Activated CD4-positive, alpha-beta T cell treated with anti-CD3 and anti-CD28 coated beads, Interleukin-10, Interleukin-2, amounts not matched to agents 100 ng/mL and 50 ng/mL, durations not matched to agents 16 hours and 8 hours (primary cell): Measurements from ENCODE around the gene PRXL2A.
"Not testable (repeated sequence)": the region's sequence is repeated elsewhere in the genome, so short reads cannot be mapped to it uniquely, and the experiment has no call there.

Experiments
- DNase-seq: peaks from one replicate; pipeline ENCODE4 v3.0.0-alpha.2; 2020

Gene PRXL2A

GRCh38 chr10:80408242-80409101 lies at the start of gene PRXL2A:
TSS of gene PRXL2A (plus strand) at chr10:80408551. CDS start at chr10:80420468, 11,917 bp downstream.
- peak; percentile 86 for DNase-seq

GRCh38 chr10:80358925-80359324 lies 49.4 kb upstream of the PRXL2A start:
- DNase-seq, result not testable (repeated sequence)

- DNase-seq, result no peak
Measured at GRCh38 chr10:80359644-80360043, 48.7 kb upstream of the PRXL2A start.

GRCh38 chr10:80365510-80365909 lies 42.8 kb upstream of the PRXL2A start:
- no peak for DNase-seq

GRCh38 chr10:80371467-80371866 lies 36.9 kb upstream of the PRXL2A start:
- no peak for DNase-seq

GRCh38 chr10:80372675-80373074 lies 35.7 kb upstream of the PRXL2A start:
- DNase-seq, result no peak

GRCh38 chr10:80373502-80373901 lies 34.8 kb upstream of the PRXL2A start:
- DNase-seq, result no peak

- no peak for DNase-seq
Measured at GRCh38 chr10:80379701-80380100, 28.6 kb upstream of the PRXL2A start.

GRCh38 chr10:80380185-80380584 lies 28.2 kb upstream of the PRXL2A start:
- DNase-seq, result no peak

GRCh38 chr10:80382989-80383388 lies 25.4 kb upstream of the PRXL2A start:
- DNase-seq, result peak; percentile 63

GRCh38 chr10:80390740-80391139 lies 17.6 kb upstream of the PRXL2A start:
- DNase-seq, result no peak

GRCh38 chr10:80392250-80392649 lies 16.1 kb upstream of the PRXL2A start:
- DNase-seq, result no peak

GRCh38 chr10:80394358-80394916 lies 13.9 kb upstream of the PRXL2A start:
- DNase-seq, result no peak

GRCh38 chr10:80397014-80397413 lies 11.3 kb upstream of the PRXL2A start:
- DNase-seq, result no peak

- no peak for DNase-seq
Measured at GRCh38 chr10:80400136-80400804, 8.1 kb upstream of the PRXL2A start.

- DNase-seq, result no peak
Measured at GRCh38 chr10:80405035-80405434, 3.3 kb upstream of the PRXL2A start.

GRCh38 chr10:80405626-80406025 lies 2.7 kb upstream of the PRXL2A start:
- DNase-seq, result no peak

- DNase-seq, result no peak
Measured at GRCh38 chr10:80406204-80406603, 2.1 kb upstream of the PRXL2A start.

- peak; percentile 41 for DNase-seq
Measured at GRCh38 chr10:80407812-80408241, 524 bp upstream of the PRXL2A start.

- DNase-seq, result no peak
Measured at GRCh38 chr10:80409121-80409520, 770 bp downstream of the PRXL2A start.

- DNase-seq, result no peak
Measured at GRCh38 chr10:80410122-80410521, 1.8 kb downstream of the PRXL2A start.

GRCh38 chr10:80410578-80411145 lies 2.3 kb downstream of the PRXL2A start:
- DNase-seq, result no peak

GRCh38 chr10:80411267-80411668 lies 2.9 kb downstream of the PRXL2A start:
- DNase-seq, result no peak
